ENCODE measurements around the gene GLB1L2.

Gene GLB1L2

DNA sequence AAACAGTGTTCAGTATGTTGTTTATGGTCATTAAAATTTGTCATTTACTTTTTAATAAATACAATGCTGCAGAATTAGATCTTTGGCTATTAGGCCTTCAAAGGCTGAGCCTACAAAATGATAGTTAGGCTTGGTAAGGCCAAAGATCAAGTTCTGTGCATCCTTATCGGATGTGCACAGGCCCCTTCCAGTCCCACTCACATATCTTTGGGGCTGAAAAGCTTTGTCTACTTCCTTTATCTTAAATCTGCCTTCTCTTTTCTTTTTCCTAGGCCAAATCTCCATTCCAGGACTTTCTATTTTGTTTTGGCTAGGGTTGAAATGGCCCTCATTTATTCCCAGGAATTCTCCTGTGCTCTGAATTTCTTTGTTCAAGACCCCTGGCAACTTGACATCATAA lies 3.4 kb upstream of the GLB1L2 start:
- TF ChIP-seq TAF1 (IDR thresholded peaks at IDR 0.05; ENCODE audit: low read depth) (no peak), NFIC (IDR thresholded peaks at IDR 0.05) (no peak), TEAD4 (IDR thresholded peaks at IDR 0.05) (no peak), REST (IDR thresholded peaks at IDR 0.05; ENCODE audit: low read depth) (no peak), RAD21 (IDR thresholded peaks at IDR 0.05; ENCODE audit: low read depth) (no peak), ZBTB7A (IDR thresholded peaks at IDR 0.05; ENCODE audit: low read depth) (no peak), FOXM1 (IDR thresholded peaks at IDR 0.05; ENCODE audit: borderline replicate concordance, low read depth) (no peak), TCF12 (IDR thresholded peaks at IDR 0.05; ENCODE audit: low read depth) (no peak)
- TF ChIP-seq, protein P1, sequence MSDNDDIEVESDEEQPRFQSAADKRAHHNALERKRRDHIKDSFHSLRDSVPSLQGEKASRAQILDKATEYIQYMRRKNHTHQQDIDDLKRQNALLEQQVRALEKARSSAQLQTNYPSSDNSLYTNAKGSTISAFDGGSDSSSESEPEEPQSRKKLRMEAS (IDR thresholded peaks at IDR 0.05) = no peak

- TF ChIP-seq EGR1 (IDR thresholded peaks at IDR 0.05) (no peak), TAF1 (IDR thresholded peaks at IDR 0.05; ENCODE audit: low read depth) (no peak), ZBTB7A (IDR thresholded peaks at IDR 0.05; ENCODE audit: low read depth) (no peak), EP300 (IDR thresholded peaks at IDR 0.05; ENCODE audit: borderline replicate concordance) (no peak), CEBPB (IDR thresholded peaks at IDR 0.05) (no peak), NFIC (IDR thresholded peaks at IDR 0.05) (no peak), CREB1 (IDR thresholded peaks at IDR 0.05; ENCODE audit: low read depth) (no peak), REST (IDR thresholded peaks at IDR 0.05; ENCODE audit: low read depth) (no peak), RAD21 (IDR thresholded peaks at IDR 0.05; ENCODE audit: low read depth) (no peak), TEAD4 (IDR thresholded peaks at IDR 0.05) (no peak), TCF12 (IDR thresholded peaks at IDR 0.05; ENCODE audit: low read depth) (no peak), FOXM1 (IDR thresholded peaks at IDR 0.05; ENCODE audit: borderline replicate concordance, low read depth) (no peak), YY1 (IDR thresholded peaks at IDR 0.05; ENCODE audit: low read depth) (no peak), USF1 (IDR thresholded peaks at IDR 0.05) (no peak)
- TF ChIP-seq, protein P1 (IDR thresholded peaks at IDR 0.05) = no peak
Observed at GRCh38 chr11:134330611-134331353, 1.0 kb upstream of the GLB1L2 start.

DNA sequence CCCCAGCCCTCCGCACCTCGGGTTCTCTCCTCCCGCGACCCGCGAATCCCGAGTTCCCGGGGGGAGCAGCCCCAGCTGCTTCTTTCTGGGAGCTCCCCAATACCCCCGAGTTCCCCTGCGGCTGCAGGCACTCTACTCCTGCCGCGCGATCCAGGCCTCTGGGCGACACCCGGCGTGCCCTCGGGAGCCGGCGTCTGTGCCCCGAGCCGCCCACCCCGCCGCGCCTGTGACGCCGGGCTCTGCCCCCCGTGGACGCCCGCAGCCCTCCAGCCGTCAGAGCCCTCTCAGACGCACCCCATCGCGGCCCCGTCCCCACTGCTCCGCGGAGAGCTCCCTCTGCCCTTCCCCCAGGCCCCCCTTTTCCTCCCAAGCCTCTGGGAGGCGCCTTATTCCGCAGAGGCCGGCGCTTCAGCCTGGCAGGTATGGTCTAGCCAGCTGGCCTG lies 422 bp downstream of the GLB1L2 start:
- TF ChIP-seq CEBPB (IDR thresholded peaks at IDR 0.05) (no peak), NFIC (IDR thresholded peaks at IDR 0.05) (no peak), TCF12 (IDR thresholded peaks at IDR 0.05; ENCODE audit: low read depth) (no peak)

GRCh38 chr11:134332782-134333181 lies 994 bp downstream of the GLB1L2 start:
- TF ChIP-seq ZBTB7A (IDR thresholded peaks at IDR 0.05; ENCODE audit: low read depth) (no peak), TAF1 (IDR thresholded peaks at IDR 0.05; ENCODE audit: low read depth) (no peak), NFIC (IDR thresholded peaks at IDR 0.05) (no peak), REST (IDR thresholded peaks at IDR 0.05; ENCODE audit: low read depth) (no peak), TEAD4 (IDR thresholded peaks at IDR 0.05) (no peak), FOXM1 (IDR thresholded peaks at IDR 0.05; ENCODE audit: borderline replicate concordance, low read depth) (no peak), USF1 (IDR thresholded peaks at IDR 0.05) (no peak), CREB1 (IDR thresholded peaks at IDR 0.05; ENCODE audit: low read depth) (no peak), EP300 (IDR thresholded peaks at IDR 0.05; ENCODE audit: borderline replicate concordance) (no peak), YY1 (IDR thresholded peaks at IDR 0.05; ENCODE audit: low read depth) (no peak)

Measured in Ishikawa (cell line).